GM23248 (cell line): Measurements from ENCODE around the gene BET1.

Experiments used
- EZH2 ChIP-seq: fragments of 200-600 bp; sonication (generic); IDR thresholded peaks from 2 replicates; pipeline ENCODE4 v1.6.1; 2018; ENCODE audit warnings: antibody characterized with exemption, mild to moderate bottlenecking; ENCODE audit not compliant: insufficient read depth, poor library complexity, severe bottlenecking
- EZH2phosphoT487 ChIP-seq: fragments of 200-600 bp; sonication (generic); IDR thresholded peaks from 2 replicates; pipeline ENCODE4 v1.6.1; 2018; ENCODE audit warnings: antibody characterized with exemption, moderate library complexity, mild to moderate bottlenecking, low read depth; ENCODE audit not compliant: insufficient read depth

DNA sequence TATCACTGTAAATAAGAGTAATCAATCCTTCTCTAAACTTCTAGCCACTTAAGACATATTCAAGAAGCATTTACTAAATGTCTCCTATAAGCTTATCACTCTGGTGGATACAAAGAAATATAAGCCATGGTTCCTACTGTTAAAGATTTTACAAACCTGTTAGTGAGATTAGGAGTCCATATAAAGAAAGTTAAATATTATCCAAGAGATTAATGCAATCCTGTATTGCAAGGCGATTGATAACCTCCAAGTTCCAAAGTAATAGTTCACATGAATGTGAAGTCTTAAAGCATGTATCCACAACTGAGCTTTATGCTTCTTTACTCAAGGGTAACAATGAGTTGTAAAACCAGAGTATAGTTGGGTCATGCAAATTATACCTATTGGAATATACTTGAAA lies 12.6 kb upstream of the BET1 start:
- TF ChIP-seq EZH2 (no peak), EZH2phosphoT487 (no peak)
